A673 (cell line): Measurements from ENCODE around the gene NLN. TPM values are rescaled to one million over a fixed set of nuclear protein-coding genes. Genes with fewer than 3 reads are reported as not detected.

ENCODE experiments used
- BruUV-seq: library from RNA; stranded (reverse); fragments of 400-500 nt; replicated peaks from 2 replicates; lab custom pipeline; 2021; lab: Mats Ljungman, UMichigan
- CTCF ChIA-PET: fragments of 300-600 bp; sonication (Branson Sonifier 250); formaldehyde crosslinking; loops from one replicate; lab custom pipeline; 2022; ENCODE audit warnings: antibody characterized with exemption; lab: Charles Lee
- POLR2A ChIA-PET: fragments of 300-600 bp; sonication (Branson Sonifier 250); formaldehyde crosslinking; loops from one replicate; lab custom pipeline; 2022; ENCODE audit warnings: antibody characterized with exemption; ENCODE audit not compliant: low non-redundant PET; lab: Charles Lee
- DNase-seq: peaks from one replicate; pipeline ENCODE4 v3.0.0-alpha.2; 2015; ENCODE audit warnings: low spot score
- H3K27ac ChIP-seq: fragments of 200-600 bp; sonication (generic); 2 replicates; pipeline ENCODE4 v1.5.1; 2016; ENCODE audit warnings: mixed run types, low read depth, mild to moderate bottlenecking, mixed read lengths, antibody characterized with exemption, low read length; ENCODE audit not compliant: poor library complexity, severe bottlenecking
- H3K27me3 ChIP-seq: fragments of 200-600 bp; sonication (generic); replicated peaks from 2 replicates; pipeline ENCODE4 v1.6.1; 2017; ENCODE audit warnings: mixed run types, low read depth, mild to moderate bottlenecking, mixed read lengths, antibody characterized with exemption, low read length; ENCODE audit not compliant: insufficient read depth, poor library complexity
- H3K36me3 ChIP-seq: fragments of 200-600 bp; sonication (generic); 2 replicates; pipeline ENCODE4 v1.6.1; 2016; ENCODE audit warnings: mixed run types, mild to moderate bottlenecking, mixed read lengths, antibody characterized with exemption, low read length; ENCODE audit not compliant: insufficient read depth, poor library complexity, severe bottlenecking
- H3K4me1 ChIP-seq: fragments of 200-600 bp; sonication (generic); 2 replicates; pipeline ENCODE4 v1.6.1; 2017; ENCODE audit warnings: mixed run types, mild to moderate bottlenecking, mixed read lengths, antibody characterized with exemption, low read length; ENCODE audit not compliant: insufficient read depth, poor library complexity, severe bottlenecking
- H3K4me3 ChIP-seq: fragments of 200-600 bp; sonication (generic); 2 replicates; pipeline ENCODE4 v1.5.1; 2016; ENCODE audit warnings: low read depth, mixed run types, mild to moderate bottlenecking, mixed read lengths, low read length; ENCODE audit not compliant: poor library complexity, severe bottlenecking
- H3K9me3 ChIP-seq: fragments of 200-600 bp; sonication (generic); 2 replicates; pipeline ENCODE4 v1.6.1; 2016; ENCODE audit warnings: mixed run types, low read depth, mild to moderate bottlenecking, mixed read lengths, antibody characterized with exemption, low read length; ENCODE audit not compliant: poor library complexity, severe bottlenecking
- EZH2 ChIP-seq: fragments of 200-600 bp; sonication (generic); IDR thresholded peaks from 2 replicates; pipeline ENCODE4 v1.6.1; 2017; ENCODE audit warnings: borderline replicate concordance, low read depth, mild to moderate bottlenecking, mixed read lengths, antibody characterized with exemption, low read length; ENCODE audit not compliant: poor library complexity, severe bottlenecking
- intact Hi-C: fragments of 100-400 bp; cut with micrococcal nuclease; formaldehyde crosslinking; loops from one replicate; pipeline ENCODE4 v1.10.0; 2022; ENCODE audit not compliant: unreplicated experiment
- total RNA-seq: library from RNA; stranded (reverse); gene quantifications from 2 replicates; pipeline ENCODE4 v1.2.3, GENCODE V29; 2021
- TF ChIP-seq, protein P1 (sequence below): fragments of 300-800, 200-600 bp; sonication (generic); conservative IDR thresholded peaks from 2 replicates; pipeline ENCODE4 v1.5.1; 2017; ENCODE audit warnings: low read depth, mild to moderate bottlenecking, antibody characterized with exemption, low read length, moderate library complexity, mixed read lengths

Gene NLN
- total RNA-seq, 1 experiment from 2014 or later: 99.9 TPM

DNA sequence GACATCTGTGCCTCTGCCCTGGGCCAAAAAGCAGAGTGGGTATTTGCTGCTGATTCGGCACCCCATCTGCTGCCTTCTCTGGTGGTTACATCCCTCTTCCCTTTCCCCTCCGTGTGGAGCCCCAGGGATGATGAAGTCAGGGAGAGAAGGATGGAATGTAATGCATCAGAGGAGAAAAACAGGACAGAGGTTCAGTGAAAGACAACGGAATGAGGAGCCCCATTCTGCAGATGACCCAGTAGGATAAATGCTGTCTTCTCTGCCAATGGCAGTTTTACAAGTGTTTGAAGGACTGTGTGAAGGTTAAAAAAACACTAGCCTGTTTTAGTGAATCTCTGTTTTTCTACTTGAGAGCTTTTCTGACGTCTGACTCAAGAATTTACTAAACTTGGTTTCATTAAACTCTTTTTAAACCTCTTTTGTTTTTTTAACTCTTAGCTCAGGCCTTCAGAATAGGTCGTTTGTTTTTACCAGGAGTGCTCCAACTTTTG is 86.3 kb downstream of the NLN start:
- Histone ChIP-seq H3K27me3 (no peaks in the 10 kb centered on the region), H3K9me3 (peaks cover 2% of the 10 kb centered on the region), H3K36me3 (peaks cover 5% of the 10 kb centered on the region), H3K4me3 (no peak overlapping the region), H3K4me1 (no peaks in the 10 kb centered on the region), H3K27ac (no peak overlapping the region)
- no TSS peak for BruUV-seq
- TF ChIP-seq EZH2: no peak
- TF ChIP-seq, protein P1, sequence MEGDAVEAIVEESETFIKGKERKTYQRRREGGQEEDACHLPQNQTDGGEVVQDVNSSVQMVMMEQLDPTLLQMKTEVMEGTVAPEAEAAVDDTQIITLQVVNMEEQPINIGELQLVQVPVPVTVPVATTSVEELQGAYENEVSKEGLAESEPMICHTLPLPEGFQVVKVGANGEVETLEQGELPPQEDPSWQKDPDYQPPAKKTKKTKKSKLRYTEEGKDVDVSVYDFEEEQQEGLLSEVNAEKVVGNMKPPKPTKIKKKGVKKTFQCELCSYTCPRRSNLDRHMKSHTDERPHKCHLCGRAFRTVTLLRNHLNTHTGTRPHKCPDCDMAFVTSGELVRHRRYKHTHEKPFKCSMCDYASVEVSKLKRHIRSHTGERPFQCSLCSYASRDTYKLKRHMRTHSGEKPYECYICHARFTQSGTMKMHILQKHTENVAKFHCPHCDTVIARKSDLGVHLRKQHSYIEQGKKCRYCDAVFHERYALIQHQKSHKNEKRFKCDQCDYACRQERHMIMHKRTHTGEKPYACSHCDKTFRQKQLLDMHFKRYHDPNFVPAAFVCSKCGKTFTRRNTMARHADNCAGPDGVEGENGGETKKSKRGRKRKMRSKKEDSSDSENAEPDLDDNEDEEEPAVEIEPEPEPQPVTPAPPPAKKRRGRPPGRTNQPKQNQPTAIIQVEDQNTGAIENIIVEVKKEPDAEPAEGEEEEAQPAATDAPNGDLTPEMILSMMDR: no peak
- CTCF ChIA-PET: no interaction called here
- no peak for DNase-seq
- intact Hi-C loops: no loop called here
- POLR2A ChIA-PET: no interaction called here

DNA sequence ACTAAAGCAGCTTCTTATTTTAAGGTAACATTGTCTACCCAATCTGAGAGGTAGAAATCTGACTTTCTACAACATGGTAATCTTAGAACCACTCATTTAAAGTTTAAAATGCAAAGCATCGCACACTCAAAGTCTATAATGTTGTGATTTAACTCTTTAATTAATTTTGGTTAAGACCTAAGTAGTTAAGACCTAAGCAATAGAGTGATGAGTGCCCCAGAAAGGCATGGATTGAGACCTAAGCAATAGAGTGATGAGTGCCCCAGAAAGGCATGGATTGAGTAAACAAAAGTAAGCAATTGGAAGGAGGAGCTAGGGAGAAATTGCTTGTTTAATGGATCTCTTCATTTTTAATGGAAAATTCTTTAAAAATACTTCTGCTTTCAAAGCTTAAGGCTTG is 86.8 kb downstream of the NLN start:
- no peaks in the 10 kb centered on the region for H3K9me3 ChIP-seq
- no peak for TF ChIP-seq EZH2
- TF ChIP-seq, protein P1: no peak
- BruUV-seq: no TSS peak
- ChIA-PET POLR2A (no interaction called here), CTCF (no interaction called here)
- H3K4me3 ChIP-seq: no peak overlapping the region
- no peaks in the 10 kb centered on the region for H3K4me1 ChIP-seq
- H3K27me3 ChIP-seq: no peaks in the 10 kb centered on the region
- peaks cover 6% of the 10 kb centered on the region for H3K36me3 ChIP-seq
- DNase-seq: no peak
- intact Hi-C loops: no loop called here
- no peak overlapping the region for H3K27ac ChIP-seq

DNA sequence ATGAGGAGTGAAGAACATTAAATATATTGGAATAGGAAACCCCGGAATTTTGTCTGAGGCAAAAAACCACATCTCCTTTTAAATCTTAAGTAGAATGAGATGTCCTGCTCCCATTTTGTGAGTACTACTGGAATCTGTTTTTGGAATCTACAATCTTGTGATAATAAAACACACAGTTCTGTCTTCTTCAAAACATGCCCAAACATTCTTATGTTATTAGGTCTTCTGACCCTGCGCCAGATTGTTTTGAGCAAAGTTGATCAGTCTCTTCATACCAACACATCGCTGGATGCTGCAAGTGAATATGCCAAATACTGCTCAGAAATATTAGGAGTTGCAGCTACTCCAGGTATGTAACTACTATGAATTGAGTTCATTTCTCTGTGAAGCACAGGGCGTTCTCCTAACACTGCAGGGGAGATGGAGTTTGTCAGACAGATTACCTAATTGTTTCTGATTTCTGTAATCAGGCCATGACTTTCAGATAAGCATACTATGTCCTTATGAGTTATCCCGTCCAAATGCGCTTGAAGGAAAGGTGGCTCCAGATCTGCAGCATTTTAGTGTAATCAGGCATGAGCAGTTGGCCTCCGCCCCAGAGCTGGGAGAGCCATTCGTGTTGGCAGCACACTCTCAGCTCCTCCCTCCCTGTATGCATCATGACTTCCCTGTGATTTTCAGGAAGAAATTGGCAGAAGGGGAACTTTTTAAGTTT is 88.0 kb downstream of the NLN start:
- Histone ChIP-seq H3K36me3 (peaks cover 9% of the 10 kb centered on the region), H3K4me3 (no peak overlapping the region), H3K27ac (no peak overlapping the region), H3K27me3 (no peaks in the 10 kb centered on the region), H3K9me3 (no peaks in the 10 kb centered on the region), H3K4me1 (no peaks in the 10 kb centered on the region)
- no peak for TF ChIP-seq EZH2
- TF ChIP-seq, protein P1: no peak
- ChIA-PET CTCF (no interaction called here), POLR2A (no interaction called here)
- BruUV-seq: no TSS peak
- no peak for DNase-seq
- intact Hi-C loops: no loop called here
